Pancreas (tissue), 10 donors: ENCODE results near the gene ANK2. TPM values are rescaled to one million over a fixed set of nuclear protein-coding genes. Genes with fewer than 3 reads are reported as not detected.

Experiments
- ATAC-seq, 4 donors: fragments of 200-7000 bp; cut with Tn5 transposase; one replicate each; pipeline versions ENCODE4 v1.8.0 to v1.9.1; 2020; ENCODE audit warnings: mild to moderate bottlenecking in 4 of 4, moderate library complexity in 4 of 4
- DNase-seq, 6 donors: peaks; one replicate each; pipeline ENCODE4 v3.0.0-alpha.2; 2020
- FAIRE-seq: peaks from 2 replicates; lab custom pipeline; 2012; peaks lifted over from hg19 to GRCh38; lab: Jason Lieb, UNC
- H3K27ac ChIP-seq, 4 donors: fragments of 200-600 bp; sonication (generic); 1 replicate in 3 of 4; 2 replicates in 1 of 4; pipeline versions ENCODE4 v1.5.0 to v1.8.0; 2020
- H3K27me3 ChIP-seq, 4 donors: fragments of 200-600 bp; one replicate each; pipeline ENCODE4 v1.8.0; 2021
- H3K36me3 ChIP-seq, 3 donors: fragments of 200-600 bp; sonication (generic) in 1 of 3; one replicate each; pipeline versions ENCODE4 v1.5.0 to v1.8.0; 2020 to 2021
- H3K4me1 ChIP-seq, 3 donors: fragments of 200-600 bp; one replicate each; pipeline ENCODE4 v1.8.0; 2021
- H3K4me3 ChIP-seq, 4 donors: fragments of 200-600 bp; sonication (generic) in 2 of 4; one replicate each; pipeline versions ENCODE4 v1.5.0 to v1.8.0; 2020 to 2021
- H3K9me3 ChIP-seq, 4 donors: fragments of 200-600 bp; one replicate each; pipeline ENCODE4 v1.8.0; 2021
- CTCF ChIP-seq, 4 donors: fragments of 200-600 bp; sonication (generic) in 3 of 4; IDR thresholded peaks; one replicate each; pipeline versions ENCODE4 v1.5.0 to v1.8.0; 2021; ENCODE audit warnings: antibody characterized with exemption in 4 of 4
- WGBS, 2 donors: extraction: QIAGEN DNeasy Blood & Tissue Kit; methylation state at CpG; one replicate each; pipeline ENCODE4 v1.1.7; 2013; 5-methylcytosine and 5-hydroxymethylcytosine counted together
- intact Hi-C, 3 donors: fragments of 100-400 bp; cut with DNase I; formaldehyde crosslinking; loops; one replicate each; pipeline versions ENCODE4 v1.11.1 to v1.14.2; 2022
- microRNA-seq, 2 donors: library from miRNA; unstranded; fragments of <30 nt; microRNA quantifications; one replicate each; pipeline versions ENCODE4 to v1.1.0, GENCODE V29; 2019 to 2020
- polyA plus RNA-seq, 2 donors: library from polyadenylated mRNA; stranded (reverse); fragments of 200-250 nt; gene quantifications; one replicate each; pipeline ENCODE4 v1.2.3, GENCODE V29; 2013
- total RNA-seq, 6 donors: library from RNA; stranded (reverse); fragmentation: NEBNext Ultra II Directional in 4 of 6; extraction: Animal tissue kit (Norgen Biotek cat#: 25700) in 4 of 6; gene quantifications; one replicate each; pipeline versions ENCODE4 v1.2.1 to v1.2.4, GENCODE V29; 2021 to 2023
- donor health status: healthy with polysubstance abuse.
- donor health status: DM: no; HTN: no; CAD: no; lungs with moderate emphysema.
- donor health status: DM: no; HTN: no; CAD: no.
- donor health status: control.
- donor health status: control.
- donor health status: Bipolar disorder and iron deficiency.
- donor health status: DM: yes; HTN: yes; CAD: no.
- donor health status: DM: no; HTN: no; CAD: no.
- donor health status: DM: no; HTN: no; CAD: no.
- donor health status: DM: yes; HTN: yes; CAD: no.

The ANK2 gene
- total and polyA plus RNA-seq, 8 donors, result 1.0 to 4.2 (median 2.7) TPM

- ATAC-seq (peak in 3 of 4 donors; percentile 42 to 75 (median 71)), DNase-seq (no peak), FAIRE-seq (no peak)
- no peaks in the 10 kb centered on the region for H3K36me3 ChIP-seq
- WGBS, 2 donors, result 28 to 41% methylated on average over 4 of the region's 4 CpGs
- intact Hi-C loops, result no loop called here
- no peaks in the 10 kb centered on the region for H3K4me1 ChIP-seq
- H3K9me3 ChIP-seq, result no peaks in the 10 kb centered on the region
- no peaks in the 10 kb centered on the region for H3K27me3 ChIP-seq
- no peak overlapping the region for H3K4me3 ChIP-seq
- no peak for TF ChIP-seq CTCF (IDR thresholded peaks at IDR 0.05)
- H3K27ac ChIP-seq, result no peak overlapping the region
These were observed 362.1 kb downstream of the ANK2 start for GRCh38 chr4:113411496-113411938.

- TF ChIP-seq CTCF (IDR thresholded peaks at IDR 0.05), result no peak
- FAIRE-seq, result no peak
- DNase-seq, result no peak
- H3K4me1 ChIP-seq, result no peaks in the 10 kb centered on the region
- H3K4me3 ChIP-seq, result no peak overlapping the region
- no peak for ATAC-seq
- intact Hi-C loops, result no loop called here
- H3K27me3 ChIP-seq, result no peaks in the 10 kb centered on the region
- 93 to 97% methylated on average over 2 of the region's 2 CpGs for WGBS, 2 donors
- H3K27ac ChIP-seq, result no peak overlapping the region
- H3K9me3 ChIP-seq, result no peaks in the 10 kb centered on the region
- no peaks in the 10 kb centered on the region for H3K36me3 ChIP-seq
These were observed 370.2 kb downstream of the ANK2 start for GRCh38 chr4:113419631-113420030.

GRCh38 chr4:113420938-113421337 lies 371.5 kb downstream of the ANK2 start:
- Histone ChIP-seq H3K4me1 (no peaks in the 10 kb centered on the region), H3K36me3 (no peaks in the 10 kb centered on the region), H3K4me3 (no peak overlapping the region), H3K27ac (no peak overlapping the region), H3K9me3 (no peaks in the 10 kb centered on the region), H3K27me3 (no peaks in the 10 kb centered on the region)
- DNase-seq, result no peak
- ATAC-seq, result no peak
- TF ChIP-seq CTCF (IDR thresholded peaks at IDR 0.05), result no peak
- FAIRE-seq, result no peak
- intact Hi-C loops, result no loop called here

- ATAC-seq (no peak), FAIRE-seq (no peak), DNase-seq (no peak)
- no peaks in the 10 kb centered on the region for H3K4me1 ChIP-seq
- WGBS, 2 donors, result 78 to 92% methylated on average over 1 of the region's 1 CpG
- H3K36me3 ChIP-seq, result no peaks in the 10 kb centered on the region
- TF ChIP-seq CTCF (IDR thresholded peaks at IDR 0.05), result no peak
- H3K9me3 ChIP-seq, result no peaks in the 10 kb centered on the region
- H3K27me3 ChIP-seq, result no peaks in the 10 kb centered on the region
- intact Hi-C loops, result no loop called here
- H3K4me3 ChIP-seq, result no peak overlapping the region
- H3K27ac ChIP-seq, result no peak overlapping the region
These were observed 374.2 kb downstream of the ANK2 start for GRCh38 chr4:113423631-113424030.

- intact Hi-C loops, result no loop called here
- no peaks in the 10 kb centered on the region for H3K9me3 ChIP-seq
- H3K27ac ChIP-seq, result no peak overlapping the region
- no peaks in the 10 kb centered on the region for H3K4me1 ChIP-seq
- FAIRE-seq (no peak), ATAC-seq (no peak), DNase-seq (no peak)
- no peaks in the 10 kb centered on the region for H3K27me3 ChIP-seq
- no peak overlapping the region for H3K4me3 ChIP-seq
- 84 to 91% methylated on average over 1 of the region's 1 CpG for WGBS, 2 donors
- no peaks in the 10 kb centered on the region for H3K36me3 ChIP-seq
- no peak for TF ChIP-seq CTCF (IDR thresholded peaks at IDR 0.05)
These were observed 383.7 kb downstream of the ANK2 start for GRCh38 chr4:113433116-113433515.

Small RNAs within 50 kb of the gene (microRNA-seq; reads per million reads assigned to microRNA genes)
- 0 to 0.29 reads per million in 2 donors for gene MIR1243
- gene MIR8082, result 0 reads per million in 2 donors
